GM12801 (cell line): ENCODE data around the gene SMC1B.

Source experiments
- TF ChIP-seq, protein P1 (sequence below): IDR thresholded peaks from one replicate; pipeline ENCODE4 v1.5.1; 2011; ENCODE audit warnings: control low read depth; ENCODE audit not compliant: insufficient read length; ENCODE audit errors: extremely low read depth

The SMC1B gene

DNA sequence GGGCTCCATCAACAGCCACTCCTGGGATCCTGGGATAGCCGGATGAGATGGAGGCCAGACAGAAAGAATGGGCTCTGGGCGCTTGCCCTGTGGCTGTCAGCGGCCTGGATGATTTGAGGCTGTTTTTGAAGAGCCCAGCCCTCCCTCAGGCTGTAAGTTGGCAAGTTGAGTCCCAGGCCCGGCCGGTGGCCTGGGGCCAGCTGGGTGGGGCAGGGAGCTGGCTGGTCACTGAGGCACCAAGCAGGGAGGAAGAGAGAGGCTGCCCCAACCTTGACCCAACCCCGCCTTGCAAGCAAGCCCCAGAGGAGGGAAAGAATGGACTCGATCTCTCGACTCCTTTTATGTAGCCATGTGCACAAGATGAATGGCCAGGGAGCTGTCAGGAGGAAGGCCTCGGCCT is 35.0 kb upstream of the SMC1B start:
- TF ChIP-seq, protein P1, sequence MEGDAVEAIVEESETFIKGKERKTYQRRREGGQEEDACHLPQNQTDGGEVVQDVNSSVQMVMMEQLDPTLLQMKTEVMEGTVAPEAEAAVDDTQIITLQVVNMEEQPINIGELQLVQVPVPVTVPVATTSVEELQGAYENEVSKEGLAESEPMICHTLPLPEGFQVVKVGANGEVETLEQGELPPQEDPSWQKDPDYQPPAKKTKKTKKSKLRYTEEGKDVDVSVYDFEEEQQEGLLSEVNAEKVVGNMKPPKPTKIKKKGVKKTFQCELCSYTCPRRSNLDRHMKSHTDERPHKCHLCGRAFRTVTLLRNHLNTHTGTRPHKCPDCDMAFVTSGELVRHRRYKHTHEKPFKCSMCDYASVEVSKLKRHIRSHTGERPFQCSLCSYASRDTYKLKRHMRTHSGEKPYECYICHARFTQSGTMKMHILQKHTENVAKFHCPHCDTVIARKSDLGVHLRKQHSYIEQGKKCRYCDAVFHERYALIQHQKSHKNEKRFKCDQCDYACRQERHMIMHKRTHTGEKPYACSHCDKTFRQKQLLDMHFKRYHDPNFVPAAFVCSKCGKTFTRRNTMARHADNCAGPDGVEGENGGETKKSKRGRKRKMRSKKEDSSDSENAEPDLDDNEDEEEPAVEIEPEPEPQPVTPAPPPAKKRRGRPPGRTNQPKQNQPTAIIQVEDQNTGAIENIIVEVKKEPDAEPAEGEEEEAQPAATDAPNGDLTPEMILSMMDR = no peak

DNA sequence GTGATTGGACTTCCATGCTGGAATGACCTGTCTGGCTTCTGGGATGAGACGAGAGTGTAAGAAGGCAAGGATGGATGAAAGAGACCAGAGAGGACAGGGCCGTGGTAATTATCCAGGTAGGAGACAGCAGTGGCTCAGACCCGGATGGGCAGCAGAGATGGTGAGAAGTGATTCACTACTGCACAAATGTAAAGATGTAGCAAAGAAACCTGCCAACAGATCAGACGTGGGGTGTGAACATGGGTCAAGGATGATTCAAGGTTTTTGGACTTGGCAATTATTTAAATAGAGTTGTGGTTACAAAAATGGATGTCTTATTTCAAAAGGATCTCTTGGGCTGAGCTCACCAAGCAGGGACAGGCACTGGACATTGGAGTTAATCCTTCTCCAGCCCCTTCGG is 32.8 kb upstream of the SMC1B start:
- TF ChIP-seq, protein P1 = no peak

DNA sequence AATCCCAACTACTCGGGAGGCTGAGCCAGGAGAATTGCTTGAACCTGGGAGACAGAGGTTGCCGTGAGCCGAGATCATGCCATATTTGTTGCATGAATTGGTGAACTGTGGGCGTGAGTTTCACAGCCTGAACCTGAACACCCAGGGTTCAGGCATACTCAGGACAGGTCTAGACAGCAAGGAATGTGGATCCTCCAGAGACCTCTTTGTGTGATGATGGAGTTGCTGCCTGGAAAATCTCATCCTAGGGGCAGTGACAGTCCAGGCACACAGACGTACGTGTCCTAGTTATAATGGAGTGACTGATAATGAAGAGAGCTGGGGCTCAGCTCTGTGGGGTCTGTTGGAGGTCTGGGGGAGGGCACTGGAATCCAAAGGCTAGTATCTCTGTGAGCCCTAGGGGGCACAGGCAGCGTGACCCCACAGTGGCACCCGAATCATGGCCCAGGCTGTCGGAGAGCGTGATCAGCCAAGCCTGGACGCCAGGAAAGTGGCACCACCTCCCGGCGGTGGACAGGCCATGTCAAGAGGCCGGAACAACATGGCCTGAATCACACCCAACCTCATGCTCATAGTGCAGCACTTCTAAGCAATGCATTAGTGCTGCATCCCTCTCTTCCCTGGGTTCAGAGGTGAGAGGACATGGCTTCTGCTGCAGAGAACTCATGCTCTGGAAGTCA is 31.8 kb upstream of the SMC1B start:
- TF ChIP-seq, protein P1 = no peak

DNA sequence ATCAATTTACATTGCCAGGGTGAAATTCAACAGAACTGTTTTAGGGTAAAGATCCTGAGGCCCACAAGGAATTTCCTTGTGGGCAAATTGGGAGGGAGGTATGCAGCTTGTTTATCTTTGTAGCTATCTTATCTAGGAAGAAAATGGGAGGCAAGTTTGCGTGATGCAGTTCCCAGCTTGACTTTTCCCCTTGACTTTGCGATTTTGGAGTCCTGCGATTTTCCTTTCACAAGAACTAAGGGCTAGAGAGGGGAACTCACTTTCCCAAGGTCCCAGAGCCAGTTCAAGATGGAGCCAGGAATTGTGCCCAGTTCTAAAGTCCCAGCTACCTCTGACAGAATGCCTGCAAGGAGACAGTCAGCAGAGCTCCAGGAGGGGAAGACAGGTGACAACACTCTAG is 30.8 kb upstream of the SMC1B start:
- TF ChIP-seq, protein P1 = no peak

DNA sequence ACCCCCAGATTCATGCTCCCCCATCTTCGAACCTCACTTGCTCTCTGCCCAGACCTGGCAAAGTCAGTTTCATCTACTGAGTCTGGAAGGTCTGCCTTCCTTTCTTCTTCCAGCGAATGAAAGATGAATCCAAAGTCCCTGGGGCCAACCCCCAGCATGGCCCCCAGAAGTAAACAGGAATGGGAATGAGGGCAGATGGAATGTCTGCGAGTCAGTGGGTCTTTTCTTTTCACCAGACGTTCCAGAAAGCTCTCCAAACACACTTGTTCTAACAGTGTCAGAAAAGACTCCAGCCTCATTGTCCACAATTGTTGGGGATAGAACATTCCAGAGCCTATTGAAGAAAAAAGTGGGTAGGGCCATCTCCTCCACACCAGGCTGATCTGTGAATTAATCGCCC is 28.7 kb upstream of the SMC1B start:
- TF ChIP-seq, protein P1 = no peak

DNA sequence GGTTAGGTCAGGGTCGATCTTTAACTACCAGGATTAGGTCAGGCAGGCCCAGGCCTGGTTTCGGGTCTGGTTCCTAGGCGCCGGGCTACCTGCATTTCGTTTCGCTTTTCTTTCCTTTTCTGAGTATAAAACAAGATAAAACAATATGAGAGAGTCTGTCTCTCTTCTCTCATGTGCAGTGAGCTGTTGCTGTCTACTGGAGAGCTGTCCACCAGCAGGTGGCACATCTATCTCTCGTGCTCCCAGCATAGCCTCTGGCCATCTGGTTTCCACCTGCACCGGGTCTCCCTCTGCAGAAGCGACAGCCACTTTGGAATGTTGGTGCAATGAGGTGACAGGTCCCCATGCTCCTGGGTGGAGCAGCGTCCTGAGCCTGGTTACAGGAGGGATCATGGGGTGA is 27.7 kb upstream of the SMC1B start:
- TF ChIP-seq, protein P1 = no peak

DNA sequence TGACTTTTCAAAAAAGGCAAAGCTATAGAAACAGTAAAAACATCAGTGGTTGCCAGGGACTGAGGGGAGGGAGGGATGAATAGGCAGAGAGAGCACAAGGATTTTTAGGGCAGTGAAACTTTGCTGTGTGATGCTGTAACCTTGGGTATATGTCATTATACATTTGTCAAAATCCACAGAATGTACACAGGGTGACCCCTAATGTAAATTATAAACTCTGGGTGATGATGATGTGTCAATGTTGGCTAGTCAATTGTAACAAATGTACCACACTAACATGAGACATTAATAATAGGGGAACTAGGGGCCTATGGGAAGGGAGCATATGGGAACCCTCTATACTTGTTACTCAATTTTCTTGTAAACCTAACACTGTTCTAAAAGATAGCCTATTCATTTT is 24.9 kb upstream of the SMC1B start:
- TF ChIP-seq, protein P1 = no peak
